GM06990 (cell line): ENCODE measurements around the gene RAX2.
A peak's percentile ranks its signal among the peaks of the same experiment; 100 is the strongest.
"Not testable (repeated sequence)": the region's sequence is repeated elsewhere in the genome, so short reads cannot be mapped to it uniquely, and the experiment has no call there.

ENCODE experiments used
- DNase-seq: peaks from one replicate; pipeline ENCODE4 v3.0.0-alpha.2; 2011; ENCODE audit not compliant: insufficient read length; ENCODE audit errors: extremely low read depth
- H3K27me3 ChIP-seq: replicated peaks from 2 replicates; pipeline ENCODE4 v1.6.0; 2011; ENCODE audit warnings: low read length; ENCODE audit not compliant: control insufficient read depth, insufficient read depth
- H3K36me3 ChIP-seq: 2 replicates; pipeline ENCODE4 v1.5.1; 2011; ENCODE audit warnings: low read length; ENCODE audit not compliant: control insufficient read depth, insufficient read depth
- H3K4me3 ChIP-seq: replicated peaks from 2 replicates; pipeline ENCODE4 v1.5.1; 2011; ENCODE audit warnings: low read depth, mild to moderate bottlenecking, control low read depth, low read length
- TF ChIP-seq, protein P1 (sequence below): IDR thresholded peaks from 2 replicates; pipeline ENCODE4 v1.5.1; 2011; ENCODE audit warnings: low read length, control low read depth, mild to moderate bottlenecking, inconsistent platforms; ENCODE audit not compliant: insufficient read depth, poor library complexity, severe bottlenecking

Gene RAX2

DNA sequence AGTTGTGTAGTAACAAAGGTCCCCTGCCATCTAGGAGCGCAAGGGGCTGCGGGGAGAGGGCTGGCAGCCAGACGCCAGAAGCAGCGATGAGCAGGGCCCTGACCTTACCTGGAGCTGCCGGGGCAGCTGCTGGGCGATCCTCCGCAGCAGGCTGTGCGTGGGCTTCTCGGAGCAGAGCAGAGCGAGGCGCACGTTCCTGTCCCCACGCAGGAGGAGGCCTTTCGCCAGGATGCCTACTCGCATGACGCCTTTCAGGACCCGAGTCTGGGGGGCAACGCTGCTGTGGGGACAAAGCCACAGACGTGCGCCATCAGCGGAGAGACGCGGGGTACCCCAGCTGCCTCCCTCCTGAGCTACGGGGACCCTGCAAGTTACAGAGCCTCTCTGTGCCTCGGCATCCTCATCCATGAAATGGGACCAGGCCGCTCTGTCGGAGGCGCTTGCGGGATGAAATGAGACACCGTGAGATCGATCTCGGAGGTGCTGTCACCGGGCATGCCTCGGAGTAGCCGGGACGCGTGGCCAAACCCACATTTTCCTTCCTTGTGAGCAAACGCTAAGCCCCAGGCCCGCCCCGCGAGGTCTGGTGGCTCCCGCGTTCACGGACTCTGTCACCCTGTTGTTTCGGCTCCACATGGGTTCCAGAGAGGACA, 44.7 kb upstream of the RAX2 start:
- no peak for DNase-seq
- no peaks in the 10 kb centered on the region for H3K27me3 ChIP-seq
- no peaks in the 10 kb centered on the region for H3K36me3 ChIP-seq
- H3K4me3 ChIP-seq, result no peak overlapping the region
- TF ChIP-seq, protein P1, sequence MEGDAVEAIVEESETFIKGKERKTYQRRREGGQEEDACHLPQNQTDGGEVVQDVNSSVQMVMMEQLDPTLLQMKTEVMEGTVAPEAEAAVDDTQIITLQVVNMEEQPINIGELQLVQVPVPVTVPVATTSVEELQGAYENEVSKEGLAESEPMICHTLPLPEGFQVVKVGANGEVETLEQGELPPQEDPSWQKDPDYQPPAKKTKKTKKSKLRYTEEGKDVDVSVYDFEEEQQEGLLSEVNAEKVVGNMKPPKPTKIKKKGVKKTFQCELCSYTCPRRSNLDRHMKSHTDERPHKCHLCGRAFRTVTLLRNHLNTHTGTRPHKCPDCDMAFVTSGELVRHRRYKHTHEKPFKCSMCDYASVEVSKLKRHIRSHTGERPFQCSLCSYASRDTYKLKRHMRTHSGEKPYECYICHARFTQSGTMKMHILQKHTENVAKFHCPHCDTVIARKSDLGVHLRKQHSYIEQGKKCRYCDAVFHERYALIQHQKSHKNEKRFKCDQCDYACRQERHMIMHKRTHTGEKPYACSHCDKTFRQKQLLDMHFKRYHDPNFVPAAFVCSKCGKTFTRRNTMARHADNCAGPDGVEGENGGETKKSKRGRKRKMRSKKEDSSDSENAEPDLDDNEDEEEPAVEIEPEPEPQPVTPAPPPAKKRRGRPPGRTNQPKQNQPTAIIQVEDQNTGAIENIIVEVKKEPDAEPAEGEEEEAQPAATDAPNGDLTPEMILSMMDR, result no peak

DNA sequence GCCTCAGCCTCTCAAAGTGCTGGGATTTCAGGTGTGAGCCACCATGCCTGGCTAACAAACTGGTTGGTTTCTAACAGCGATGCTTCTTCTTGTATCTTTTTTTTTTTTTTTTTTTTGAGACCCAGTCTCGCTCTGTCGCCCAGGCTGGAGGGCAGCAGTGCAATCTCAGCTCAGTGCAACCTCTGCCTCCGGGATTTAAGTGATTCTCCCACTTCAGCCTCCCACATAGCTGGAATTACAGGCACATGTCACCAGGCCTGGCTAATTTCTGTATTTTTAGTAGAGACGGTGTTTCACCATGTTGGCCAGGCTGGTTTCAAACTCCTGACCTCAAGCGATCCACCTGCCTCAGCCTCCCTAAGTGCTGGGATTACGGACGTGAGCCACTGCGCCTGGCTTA, 44.1 kb upstream of the RAX2 start:
- not testable (repeated sequence) for H3K36me3 ChIP-seq, DNase-seq, H3K4me3 ChIP-seq, H3K27me3 ChIP-seq

DNA sequence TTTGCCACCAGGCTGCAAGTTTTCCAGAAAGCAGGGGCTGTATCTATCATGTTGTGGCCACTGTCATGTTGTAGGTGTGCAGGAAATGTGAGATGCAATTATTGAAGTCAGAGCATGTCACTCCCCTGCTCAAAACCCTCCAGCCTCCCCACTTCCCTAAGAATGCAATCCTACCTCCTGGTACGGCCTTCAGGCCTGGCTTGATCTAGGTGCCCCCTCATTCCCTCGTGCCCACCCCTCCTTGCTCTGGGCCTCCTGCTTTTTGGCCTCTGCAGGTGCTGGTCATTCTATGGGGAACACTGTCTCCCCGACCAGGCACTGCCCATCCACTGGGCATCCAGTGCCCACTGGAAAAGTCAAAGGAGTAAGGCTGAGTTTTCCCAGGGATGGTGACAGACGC, 42.6 kb upstream of the RAX2 start:
- TF ChIP-seq, protein P1, result no peak
- no peaks in the 10 kb centered on the region for H3K36me3 ChIP-seq
- no peak overlapping the region for H3K4me3 ChIP-seq
- H3K27me3 ChIP-seq, result no peaks in the 10 kb centered on the region
- no peak for DNase-seq

DNA sequence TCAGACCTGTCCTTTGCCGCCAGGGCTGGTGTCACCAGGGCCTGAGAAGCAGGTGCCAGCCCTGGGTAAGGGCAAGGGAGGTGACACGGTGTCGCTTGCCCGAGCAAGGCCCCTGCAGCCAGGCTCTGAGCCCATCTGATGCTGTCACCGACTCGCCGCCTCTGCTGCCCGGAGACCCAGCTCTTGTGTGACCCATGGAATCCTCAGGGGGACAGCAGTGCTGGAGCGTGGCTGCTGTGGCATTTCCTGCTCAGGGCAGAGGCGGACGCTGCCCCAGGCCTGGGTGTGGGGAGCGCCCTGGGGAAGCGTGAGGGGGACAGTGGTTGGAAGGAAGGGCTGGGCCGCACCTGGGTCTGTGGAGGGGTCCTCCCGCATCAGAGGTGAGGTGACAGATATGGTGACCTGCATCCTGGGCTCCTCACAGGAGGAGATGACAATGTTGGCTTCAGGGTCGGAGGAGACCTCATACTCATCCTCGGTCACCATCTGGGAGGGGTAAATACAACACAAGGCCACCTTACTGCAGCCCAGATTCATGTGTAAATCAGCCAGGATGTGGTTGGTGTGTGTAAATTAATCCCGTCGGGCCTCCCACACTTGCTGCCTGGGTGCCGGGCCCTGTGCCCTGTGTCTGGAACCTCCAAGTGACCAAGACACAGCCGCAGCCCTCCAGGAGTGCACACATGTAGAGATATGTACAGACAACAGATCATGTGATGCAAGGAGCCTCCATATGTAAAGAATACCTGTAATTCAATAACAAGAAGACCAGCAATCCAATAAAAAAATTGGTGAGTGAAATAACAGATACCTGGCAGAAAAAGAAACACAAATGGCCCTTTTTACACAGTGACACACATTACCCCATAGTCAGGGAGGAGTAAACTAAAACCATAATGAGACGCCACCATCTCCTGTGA, 41.7 kb upstream of the RAX2 start:
- no peak for DNase-seq
- Histone ChIP-seq H3K36me3 (no peaks in the 10 kb centered on the region), H3K27me3 (no peaks in the 10 kb centered on the region), H3K4me3 (no peak overlapping the region)
- TF ChIP-seq, protein P1, result no peak

DNA sequence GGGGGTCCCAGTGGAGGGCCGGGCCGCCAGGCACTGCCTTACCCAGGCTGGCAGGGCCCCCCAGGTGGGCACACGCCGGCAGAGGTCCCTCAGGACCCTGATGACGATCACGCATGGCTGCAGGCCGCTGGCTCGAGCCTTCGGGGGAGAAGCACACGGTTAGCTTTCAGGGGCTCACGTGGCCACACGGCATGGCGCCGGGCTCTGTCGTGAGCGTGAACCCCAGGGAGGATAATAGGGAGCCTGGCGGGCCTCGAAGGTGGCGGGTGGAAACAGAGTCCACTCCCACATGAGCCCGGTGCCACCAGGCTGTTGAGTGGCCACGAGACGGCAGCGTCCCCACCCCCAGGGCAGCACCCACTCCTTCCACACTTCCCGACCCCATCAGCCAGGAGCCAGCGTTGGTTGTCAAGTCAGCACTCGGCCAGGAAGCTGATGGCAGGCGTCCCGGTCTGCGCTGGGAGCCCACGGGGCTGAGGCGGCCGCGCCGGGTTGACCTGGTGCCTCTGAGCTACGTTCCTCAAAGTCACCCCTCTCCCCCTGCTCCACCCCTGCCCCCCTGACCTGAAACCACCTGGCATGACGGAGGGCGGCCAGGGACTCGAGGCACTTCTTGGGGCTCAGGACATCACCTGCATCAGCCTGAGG, 38.8 kb upstream of the RAX2 start:
- no peaks in the 10 kb centered on the region for H3K27me3 ChIP-seq
- TF ChIP-seq, protein P1, result no peak
- no peak for DNase-seq
- peak overlapping the region; percentile 7; the same call in 1 of the 2 replicates for H3K4me3 ChIP-seq
- H3K36me3 ChIP-seq, result no peaks in the 10 kb centered on the region
